Activated T-helper 1 cell treated with Interleukin-2 at 50 U/mL for 16 hours (primary cell): ENCODE measurements around the gene PRRC2C.
"Not testable (repeated sequence)": the region's sequence is repeated elsewhere in the genome, so short reads cannot be mapped to it uniquely, and the experiment has no call there.

ENCODE experiments used
- DNase-seq: peaks from one replicate; pipeline ENCODE4 v3.0.0-alpha.2; 2020; ENCODE audit warnings: low read depth

Gene PRRC2C

DNA sequence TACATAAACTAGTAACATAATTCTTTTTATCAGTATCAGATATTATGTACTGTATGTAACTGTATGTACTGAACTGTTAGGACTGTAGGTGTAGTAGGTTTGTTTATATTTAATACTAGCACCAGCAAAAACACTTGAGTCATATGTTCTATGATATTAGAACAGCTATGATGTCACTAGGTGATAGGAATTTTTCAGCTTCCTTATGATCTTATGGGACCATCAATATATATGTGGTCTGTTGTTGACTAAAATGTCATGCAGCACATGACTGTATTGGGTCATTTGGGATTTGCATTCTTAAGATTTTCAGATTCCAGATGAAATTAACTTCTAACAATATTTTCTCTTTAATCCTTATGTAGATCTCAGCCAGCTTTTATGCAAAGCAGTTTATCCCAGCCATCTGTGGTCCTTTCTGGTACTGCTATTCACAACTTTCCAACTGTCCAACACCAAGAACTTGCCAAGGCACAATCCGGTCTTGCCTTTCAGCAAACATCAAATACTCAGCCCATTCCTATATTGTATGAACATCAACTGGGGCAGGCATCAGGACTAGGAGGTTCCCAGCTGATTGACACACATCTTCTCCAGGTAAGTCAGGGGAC is 98.4 kb downstream of the PRRC2C start:
- DNase-seq = no peak

DNA sequence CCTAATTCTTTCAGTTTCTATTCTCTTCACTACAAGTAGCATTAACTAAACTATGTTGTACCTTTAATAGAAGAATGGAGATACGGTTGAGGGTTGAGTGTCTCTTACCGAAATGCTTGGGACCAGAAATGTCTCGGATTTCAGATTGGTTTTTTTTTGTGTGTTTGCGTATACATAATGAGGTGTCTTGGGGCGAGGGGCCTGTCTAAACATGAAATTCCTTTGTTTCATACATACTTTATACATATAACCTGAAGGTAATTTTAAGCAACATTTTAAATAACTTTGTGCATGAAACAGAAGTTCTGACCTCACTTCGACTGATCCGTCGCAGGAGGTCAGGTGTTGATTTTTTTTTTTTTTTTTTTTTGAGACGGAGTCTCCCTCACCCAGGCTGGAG is 100.4 kb downstream of the PRRC2C start:
- DNase-seq = no peak

DNA sequence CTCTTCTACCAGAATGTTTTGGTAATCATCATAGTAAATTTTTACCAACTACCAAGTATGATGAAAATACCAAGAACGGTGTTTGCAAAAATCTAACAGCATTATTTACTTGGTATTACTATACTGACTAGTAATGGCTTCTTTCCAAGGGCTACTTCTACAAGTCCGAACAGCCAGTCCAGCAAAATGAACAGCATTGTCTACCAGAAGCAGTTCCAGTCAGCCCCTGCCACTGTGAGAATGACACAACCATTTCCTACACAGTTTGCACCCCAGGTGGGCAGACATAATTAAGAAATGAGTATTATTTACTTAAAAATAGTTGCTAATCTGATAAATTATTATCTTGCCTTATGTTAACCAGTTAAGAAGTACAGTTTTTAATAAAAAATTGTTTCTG is 102.9 kb downstream of the PRRC2C start:
- DNase-seq = no peak

DNA sequence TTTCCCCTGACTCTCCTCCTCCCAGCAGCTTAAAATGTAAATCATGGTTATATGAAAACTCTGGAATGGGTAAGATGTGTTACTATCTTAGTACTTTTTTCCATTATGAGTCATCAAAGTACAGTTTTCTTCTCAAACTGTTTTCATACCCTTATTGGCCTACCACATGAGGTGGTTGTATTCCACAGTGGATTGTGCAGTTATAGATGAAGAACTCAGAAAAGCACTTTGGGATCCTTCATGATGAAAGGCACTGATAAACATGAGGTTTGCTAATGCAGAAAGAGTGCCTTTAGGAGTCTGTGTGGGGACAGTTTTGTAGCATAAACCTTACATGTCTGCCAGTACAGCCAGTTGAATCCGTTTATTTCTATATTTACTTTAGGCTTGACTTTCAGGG is 104.7 kb downstream of the PRRC2C start:
- no peak for DNase-seq

DNA sequence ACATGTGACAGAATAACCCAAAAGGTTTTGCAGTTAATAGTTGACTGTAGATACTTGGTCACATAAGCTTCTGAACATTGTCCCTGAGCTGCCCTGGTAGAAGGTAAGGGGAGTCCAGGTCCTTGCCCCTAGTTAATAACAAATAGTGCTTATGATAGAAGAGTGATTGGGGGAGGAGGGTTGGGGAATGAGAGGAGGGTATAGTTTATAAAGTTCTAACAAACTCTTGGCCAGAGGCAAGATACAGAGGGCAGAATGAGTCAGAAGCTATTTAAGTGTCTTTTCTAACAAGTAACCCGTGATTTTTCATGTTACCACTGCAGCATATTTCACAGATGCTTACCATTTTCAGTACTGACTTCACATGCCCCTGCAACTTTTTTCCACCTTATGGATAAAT is 110.0 kb downstream of the PRRC2C start:
- no peak for DNase-seq

GRCh38 chr1:171596119-171596518 is 110.8 kb downstream of the PRRC2C start:
- DNase-seq = no peak

GRCh38 chr1:171596705-171597104 is 111.4 kb downstream of the PRRC2C start:
- no peak for DNase-seq

- no peak for DNase-seq
Observed at GRCh38 chr1:171597203-171597602, 111.9 kb downstream of the PRRC2C start.

DNA sequence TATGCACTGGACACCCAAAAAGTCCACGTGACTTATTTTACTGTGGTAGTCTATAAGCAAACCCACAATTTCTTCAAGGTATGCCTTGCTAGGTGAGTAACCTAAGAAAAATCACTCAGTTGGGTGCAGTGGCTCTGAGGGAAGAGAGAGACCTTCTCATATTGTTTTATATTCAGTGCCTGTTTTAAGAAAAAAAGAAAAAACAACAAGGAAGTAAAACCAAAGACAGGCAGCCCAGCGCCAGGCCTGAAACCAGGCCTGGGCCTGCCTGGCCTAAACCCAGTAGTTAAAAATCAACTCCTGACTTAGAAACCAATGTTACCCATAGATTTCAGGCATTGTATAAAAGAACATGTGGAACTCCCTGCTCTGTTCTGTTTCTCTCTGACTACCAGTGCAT is 115.0 kb downstream of the PRRC2C start:
- DNase-seq = not testable (repeated sequence)

GRCh38 chr1:171600862-171601261 is 115.5 kb downstream of the PRRC2C start:
- no peak for DNase-seq

- DNase-seq = not testable (repeated sequence)
Observed at GRCh38 chr1:171603042-171603441, 117.7 kb downstream of the PRRC2C start.

DNA sequence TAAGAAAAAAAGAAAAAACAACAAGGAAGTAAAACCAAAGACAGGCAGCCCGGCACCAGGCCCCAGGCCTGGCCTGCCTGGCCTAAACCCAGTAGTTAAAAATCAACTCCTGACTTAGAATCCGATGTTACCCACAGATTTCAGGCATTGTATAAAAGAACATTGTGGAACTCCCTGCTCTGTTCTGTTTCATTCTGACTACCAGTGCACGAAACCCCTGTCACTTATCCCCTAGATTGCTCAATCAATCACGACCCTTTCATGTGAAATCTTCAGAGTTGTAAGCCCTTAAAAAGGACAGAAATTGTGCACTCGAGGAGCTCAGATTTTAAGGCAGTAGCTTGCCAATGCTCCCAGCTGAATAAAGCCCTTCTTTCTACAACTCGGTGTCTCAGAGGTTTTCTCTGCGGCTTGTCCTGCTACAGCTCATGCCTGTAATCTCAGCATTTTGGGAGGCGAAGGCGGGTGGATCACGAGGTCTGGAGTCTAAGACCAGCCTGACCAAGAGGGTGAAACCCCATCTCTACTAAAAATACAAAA is 121.1 kb downstream of the PRRC2C start:
- DNase-seq = no peak

- DNase-seq = no peak
Observed at GRCh38 chr1:171610385-171610784, 125.1 kb downstream of the PRRC2C start.

GRCh38 chr1:171611306-171611705 is 126.0 kb downstream of the PRRC2C start:
- DNase-seq = no peak

DNA sequence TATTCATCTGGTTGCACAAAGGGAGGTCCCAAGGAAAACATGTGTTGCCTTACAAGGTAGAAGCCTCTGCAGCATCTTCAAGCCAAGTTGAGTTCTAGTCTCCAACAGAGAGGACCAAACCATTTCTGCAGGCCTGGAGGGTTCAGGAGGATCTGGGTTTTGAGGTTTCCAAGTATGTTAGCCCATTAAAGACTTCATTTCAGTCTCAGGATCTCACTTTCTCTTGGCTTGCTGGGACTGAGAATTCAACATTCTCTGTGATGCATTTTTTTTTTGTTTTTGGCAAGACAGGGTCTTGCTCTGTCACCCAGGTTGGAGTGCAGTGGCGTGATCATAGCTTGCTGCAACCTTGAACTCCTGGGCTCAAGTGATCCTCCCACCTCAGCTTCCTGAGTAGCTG is 128.0 kb downstream of the PRRC2C start:
- no peak for DNase-seq

DNA sequence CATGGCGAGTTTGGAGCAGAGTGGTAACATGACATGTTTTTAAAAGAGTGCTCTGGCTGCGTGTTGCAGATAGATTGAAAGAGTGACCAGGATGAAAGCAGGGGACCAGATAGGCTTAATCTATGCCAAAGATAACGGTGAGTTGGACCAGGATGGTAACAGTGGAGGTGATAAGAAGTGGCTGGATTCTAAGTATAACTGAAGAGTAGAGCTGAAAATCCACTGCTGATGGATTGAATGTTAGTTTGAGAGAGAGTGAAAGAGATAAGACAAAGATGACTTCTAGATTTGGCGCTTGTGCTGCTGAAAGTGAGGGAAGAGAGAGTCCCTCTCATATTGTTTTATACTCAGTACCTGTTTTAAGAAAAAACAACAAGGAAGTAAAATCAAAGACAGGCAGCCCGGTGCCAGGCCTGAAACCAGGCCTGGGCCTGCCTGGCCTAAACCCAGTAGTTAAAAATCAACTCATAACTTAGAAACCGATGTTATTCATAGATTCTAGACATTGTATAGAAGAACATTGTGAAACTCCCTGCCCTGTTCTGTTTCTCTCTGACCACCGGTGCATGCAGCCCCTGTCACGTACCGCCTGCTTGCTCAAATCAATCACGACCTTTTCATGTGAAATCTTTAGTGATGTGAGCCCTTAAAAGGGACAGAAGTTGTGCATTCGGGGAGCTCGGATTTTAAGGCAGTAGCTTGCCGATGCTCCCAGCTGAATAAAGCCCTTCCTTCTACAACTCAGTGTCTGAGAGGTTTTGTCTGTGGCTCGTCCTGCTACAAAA is 130.0 kb downstream of the PRRC2C start:
- DNase-seq = not testable (repeated sequence)

DNA sequence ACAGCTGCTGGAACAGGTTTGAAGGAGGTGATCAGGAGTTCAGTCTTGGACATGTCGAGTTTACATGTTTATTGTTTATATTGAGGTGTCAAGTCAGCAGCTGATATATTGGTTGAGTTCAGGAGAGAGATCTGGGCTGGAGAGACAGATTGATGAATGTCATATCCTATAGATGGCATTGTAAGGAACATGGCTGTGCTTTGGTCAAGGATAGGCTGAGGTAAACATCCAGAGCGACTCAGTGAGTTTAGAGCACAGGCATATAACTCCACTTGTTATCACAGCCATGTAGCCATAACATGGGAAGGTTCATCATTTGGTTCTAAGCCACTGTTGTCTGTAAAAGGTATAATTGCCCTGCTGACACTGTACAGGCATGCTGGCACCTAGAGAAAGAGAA is 131.3 kb downstream of the PRRC2C start:
- no peak for DNase-seq

DNA sequence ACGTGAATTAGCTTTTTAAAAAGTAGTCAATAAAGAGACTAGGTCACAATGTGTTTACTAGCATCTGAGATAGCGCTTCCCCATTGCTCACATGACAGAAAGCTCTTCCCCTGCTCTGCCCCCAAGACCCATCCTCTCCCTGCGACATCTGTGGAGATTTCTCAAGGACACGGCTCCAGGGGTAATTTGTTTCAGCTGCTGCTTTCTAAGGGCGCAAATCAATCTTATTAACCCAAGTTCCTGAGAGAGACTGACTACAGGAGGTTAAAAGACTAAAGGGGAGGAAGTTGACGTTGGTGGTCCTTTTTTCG is 136.8 kb downstream of the PRRC2C start, which contains the start of gene MYOCOS:
Gene MYOCOS, plus strand, starts transcription at position 92 of the 311 bp plus-strand sequence. CDS start 1,641 bp downstream, outside the sequence.
- DNase-seq = no peak

- no peak for DNase-seq
Observed at GRCh38 chr1:171623651-171624331, 138.5 kb downstream of the PRRC2C start.

GRCh38 chr1:171625225-171625624 is 139.9 kb downstream of the PRRC2C start:
- DNase-seq = no peak

DNA sequence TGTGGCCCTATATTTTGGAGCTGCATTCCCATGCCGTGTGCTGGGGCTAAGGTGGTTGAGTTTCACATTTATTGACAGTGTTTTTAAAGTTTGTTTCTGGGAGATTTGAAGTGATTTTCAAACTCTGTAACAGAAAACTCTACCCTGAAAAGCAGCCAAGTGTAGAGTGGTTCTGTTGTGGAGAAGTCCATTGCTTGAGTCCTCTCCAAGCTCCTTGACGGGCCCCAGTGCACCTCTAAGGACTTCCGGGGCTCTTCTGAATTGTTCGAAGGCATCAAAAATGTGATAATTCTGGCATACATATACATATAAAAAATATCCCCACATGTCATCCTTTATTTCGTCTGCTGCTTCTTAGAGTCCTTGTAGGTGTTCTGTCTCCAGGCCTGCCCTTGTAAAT is 141.7 kb downstream of the PRRC2C start:
- DNase-seq = no peak

DNA sequence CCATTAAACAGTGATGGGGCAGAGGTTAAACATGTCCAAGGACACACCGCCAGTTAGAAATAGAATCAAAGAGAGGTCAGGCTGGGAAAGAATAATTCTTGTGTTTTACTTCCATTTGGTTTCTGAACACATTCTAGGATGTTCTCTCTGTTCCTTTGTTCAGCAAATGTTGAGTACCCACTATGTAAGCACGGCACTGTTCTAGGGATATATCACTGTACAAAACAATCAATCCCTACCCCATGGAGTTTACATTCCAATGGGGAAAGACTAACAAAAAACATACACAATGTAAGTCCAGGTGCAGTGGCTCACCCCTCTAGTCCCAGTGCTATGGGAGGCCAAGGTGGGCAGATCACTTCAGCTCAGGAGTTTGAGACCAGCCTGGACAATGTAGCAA is 142.9 kb downstream of the PRRC2C start:
- DNase-seq = no peak

DNA sequence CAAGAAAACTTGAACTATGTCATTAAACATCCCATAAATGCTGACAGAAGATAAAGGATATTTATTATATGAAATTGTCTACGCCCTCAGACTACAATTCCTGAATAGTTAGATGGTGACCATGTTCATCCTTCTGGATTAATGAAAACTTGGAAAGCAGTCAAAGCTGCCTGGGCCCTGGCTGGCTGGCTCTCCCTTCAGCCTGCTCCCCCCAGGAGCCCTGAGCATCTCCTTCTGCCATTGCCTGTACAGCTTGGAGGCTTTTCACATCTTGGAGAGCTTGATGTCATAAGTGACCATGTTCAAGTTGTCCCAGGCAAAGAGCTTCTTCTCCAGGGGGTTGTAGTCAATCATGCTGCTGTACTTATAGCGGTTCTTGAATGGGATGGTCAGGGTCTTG is 150.3 kb downstream of the PRRC2C start:
- no peak for DNase-seq
